GM23248 (cell line): ENCODE data around the gene CABP2. TPM values are rescaled to one million over a fixed set of nuclear protein-coding genes. Genes with fewer than 3 reads are reported as not detected.
"Not testable (repeated sequence)": the region's sequence is repeated elsewhere in the genome, so short reads cannot be mapped to it uniquely, and the experiment has no call there.

Experiments used
- DNase-seq: peaks from one replicate; pipeline ENCODE4 v3.0.0-alpha.2; 2015
- H2AFZ ChIP-seq: fragments of 200-600 bp; sonication (generic); 2 replicates; pipeline ENCODE4 v1.6.1; 2016; ENCODE audit warnings: antibody characterized with exemption
- H3F3A ChIP-seq: fragments of 200-600 bp; sonication (generic); 2 replicates; pipeline ENCODE4 v1.6.1; 2016; ENCODE audit warnings: mild to moderate bottlenecking, antibody characterized with exemption, mixed run types; ENCODE audit not compliant: insufficient read depth
- H3K27ac ChIP-seq: fragments of 200-600 bp; sonication (generic); 2 replicates; pipeline ENCODE4 v1.5.1; 2016; ENCODE audit warnings: mild to moderate bottlenecking
- H3K27me3 ChIP-seq: fragments of 200-600 bp; sonication (generic); replicated peaks from 2 replicates; pipeline ENCODE4 v1.6.1; 2016; ENCODE audit warnings: mild to moderate bottlenecking; ENCODE audit not compliant: insufficient read depth
- H3K36me3 ChIP-seq: fragments of 200-600 bp; sonication (generic); 2 replicates; pipeline ENCODE4 v1.6.1; 2016; ENCODE audit warnings: low read depth, mild to moderate bottlenecking
- H3K4me1 ChIP-seq: fragments of 200-600 bp; sonication (generic); 2 replicates; pipeline ENCODE4 v1.6.1; 2016; ENCODE audit warnings: mild to moderate bottlenecking; ENCODE audit not compliant: insufficient read depth
- H3K4me2 ChIP-seq: fragments of 200-600 bp; sonication (generic); one replicate; pipeline ENCODE4 v1.6.1; 2016; ENCODE audit warnings: mild to moderate bottlenecking; ENCODE audit not compliant: unreplicated experiment
- H3K4me3 ChIP-seq: fragments of 200-600 bp; sonication (generic); 2 replicates; pipeline ENCODE4 v1.5.1; 2016; ENCODE audit warnings: mild to moderate bottlenecking
- H3K79me2 ChIP-seq: fragments of 200-600 bp; sonication (generic); 2 replicates; pipeline ENCODE4 v1.6.1; 2016; ENCODE audit warnings: mild to moderate bottlenecking; ENCODE audit not compliant: insufficient read depth
- H3K9ac ChIP-seq: fragments of 200-600 bp; sonication (generic); 2 replicates; pipeline ENCODE4 v1.6.1; 2016; ENCODE audit warnings: mild to moderate bottlenecking
- H3K9me2 ChIP-seq: fragments of 200-600 bp; sonication (generic); 2 replicates; pipeline ENCODE4 v1.6.1; 2016; ENCODE audit warnings: mixed run types, mild to moderate bottlenecking, moderate library complexity; ENCODE audit not compliant: insufficient read depth
- H3K9me3 ChIP-seq: fragments of 200-600 bp; sonication (generic); one replicate; pipeline ENCODE4 v1.6.1; 2017; ENCODE audit warnings: low read depth
- H4K20me1 ChIP-seq: fragments of 200-600 bp; sonication (generic); 2 replicates; pipeline ENCODE4 v1.6.0; 2016; ENCODE audit not compliant: insufficient read depth
- EZH2 ChIP-seq: fragments of 200-600 bp; sonication (generic); IDR thresholded peaks from 2 replicates; pipeline ENCODE4 v1.6.1; 2018; ENCODE audit warnings: antibody characterized with exemption, mild to moderate bottlenecking; ENCODE audit not compliant: insufficient read depth, poor library complexity, severe bottlenecking
- EZH2phosphoT487 ChIP-seq: fragments of 200-600 bp; sonication (generic); IDR thresholded peaks from 2 replicates; pipeline ENCODE4 v1.6.1; 2018; ENCODE audit warnings: antibody characterized with exemption, moderate library complexity, mild to moderate bottlenecking, low read depth; ENCODE audit not compliant: insufficient read depth
- WGBS, 2 experiments: methylation state at CpG; one replicate each; pipeline ENCODE4 v1.1.6; 2015 to 2017; ENCODE audit warnings: low lambda C conversion rate in 2 of 2, low coverage in 1 of 2; ENCODE audit errors: missing lambda C conversion rate in 2 of 2; 5-methylcytosine and 5-hydroxymethylcytosine counted together
- in situ Hi-C: fragments of 300-500 bp; cut with MboI; formaldehyde crosslinking; loops from 2 replicates; pipeline ENCODE4 v1.15.0; 2020
- polyA plus RNA-seq: library from polyadenylated mRNA; unstranded; fragments of >200 nt; fragmentation: Nextera tagmentation; extraction: Ambion mirVana; gene quantifications from 2 replicates; pipeline ENCODE4 v1.2.1, GENCODE V29; 2016
- total RNA-seq: library from RNA; depleted of rRNA; stranded (reverse); fragments of >200 nt; shearing (Covaris generic); gene quantifications from 2 replicates; pipeline ENCODE4 v1.2.3, GENCODE V29; 2014

The CABP2 gene
- total and polyA plus RNA-seq, 2 experiments from 2014 or later, result not detected

DNA sequence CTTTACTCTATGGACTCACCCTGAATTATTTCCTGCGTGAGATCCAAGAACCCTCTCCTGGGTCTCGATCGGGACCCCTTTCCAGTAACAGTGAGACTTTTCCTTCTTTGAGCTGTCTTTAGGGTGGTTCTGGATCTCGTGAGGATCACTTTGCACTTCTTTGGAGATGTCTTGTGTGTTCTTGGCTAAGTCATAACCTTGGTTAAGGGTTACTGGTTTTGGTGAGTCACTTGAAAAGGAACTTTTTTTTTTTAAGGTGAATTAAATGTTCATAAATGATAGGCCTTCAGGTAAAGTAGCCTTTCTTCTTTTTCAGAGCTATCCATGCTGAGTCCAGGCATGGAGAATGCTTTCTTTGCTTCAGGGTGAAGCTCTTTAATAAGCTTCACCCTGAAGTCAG is 41.0 kb upstream of the CABP2 start:
- H3K27me3 ChIP-seq, result 0 out of 2 replicates have a peak, but pooled peaks cover 8% of the 10 kb centered on the region
- TF ChIP-seq EZH2 (no peak), EZH2phosphoT487 (no peak)
- H3F3A ChIP-seq, result no peaks in the 10 kb centered on the region
- no peaks in the 10 kb centered on the region for H3K9me2 ChIP-seq
- H3K9me3 ChIP-seq, result no peaks in the 10 kb centered on the region
- no peak overlapping the region for H3K4me3 ChIP-seq
- H3K36me3 ChIP-seq, result no peaks in the 10 kb centered on the region
- H3K27ac ChIP-seq, result 0 out of 2 replicates have a peak overlapping the region, but pooled peaks have one; percentile 9
- no peak overlapping the region for H2AFZ ChIP-seq
- H3K4me2 ChIP-seq, result peak overlapping the region; percentile 38
- in situ Hi-C loops, result no loop called here
- DNase-seq, result peak; percentile 45
- H3K9ac ChIP-seq, result no peak overlapping the region
- H4K20me1 ChIP-seq, result no peaks in the 10 kb centered on the region
- 68 to 73% methylated on average over 4 of the region's 4 CpGs for WGBS, 2 experiments
- H3K4me1 ChIP-seq, result peaks cover 19% of the 10 kb centered on the region
- no peaks in the 10 kb centered on the region for H3K79me2 ChIP-seq

GRCh38 chr11:67563705-67564114 is 40.5 kb upstream of the CABP2 start:
- in situ Hi-C loops, H3K9me2 ChIP-seq, H3K9ac ChIP-seq, H3K9me3 ChIP-seq, H4K20me1 ChIP-seq, H2AFZ ChIP-seq, H3K79me2 ChIP-seq, H3K4me3 ChIP-seq, H3F3A ChIP-seq, H3K36me3 ChIP-seq, H3K27me3 ChIP-seq: not testable (repeated sequence)
- H3K27ac ChIP-seq, result 0 out of 2 replicates have a peak overlapping the region, but pooled peaks have one; percentile 9
- WGBS, 2 experiments, result 46 to 53% methylated on average over 11 of the region's 11 CpGs
- H3K4me2 ChIP-seq, result peak overlapping the region; percentile 38
- H3K4me1 ChIP-seq, result peaks cover 20% of the 10 kb centered on the region
- DNase-seq, result peak; percentile 85

DNA sequence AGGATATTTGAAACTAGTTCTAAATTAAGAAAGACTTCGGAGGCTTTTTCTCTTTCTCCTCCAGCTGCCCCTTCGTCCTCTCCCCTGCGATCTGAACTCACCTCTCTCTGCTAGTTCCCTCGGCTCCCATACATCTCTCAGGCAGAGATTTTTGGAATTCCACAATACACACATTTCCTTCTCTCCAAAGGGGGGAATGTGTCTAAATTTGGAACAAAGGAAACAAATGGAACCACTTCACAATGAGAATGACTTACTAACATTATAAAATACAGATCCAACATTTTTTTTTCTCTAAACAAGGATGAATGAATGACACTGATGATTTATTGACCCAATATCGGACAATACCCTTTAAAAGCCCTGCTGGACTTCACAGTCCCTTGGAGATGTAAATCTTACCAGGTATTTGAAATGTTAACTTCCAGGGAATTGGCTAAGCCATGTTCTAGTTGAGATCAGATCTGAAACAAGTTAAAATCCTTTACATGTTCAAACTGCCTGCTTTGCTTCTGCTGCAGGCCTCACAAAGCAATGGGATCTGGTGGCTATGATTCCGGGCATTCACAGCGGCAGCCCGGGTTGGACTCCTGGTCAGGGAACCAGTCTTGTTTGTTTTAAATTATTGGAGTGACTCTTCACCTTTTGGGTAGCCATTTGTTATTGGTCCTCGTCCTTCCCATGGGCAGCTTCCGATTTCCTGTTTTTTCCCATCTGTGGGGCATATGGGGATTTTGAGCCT is 39.9 kb upstream of the CABP2 start:
- H3K4me1 ChIP-seq, result peaks cover 21% of the 10 kb centered on the region
- TF ChIP-seq EZH2phosphoT487 (no peak), EZH2 (no peak)
- no peaks in the 10 kb centered on the region for H3K36me3 ChIP-seq
- no peak overlapping the region for H2AFZ ChIP-seq
- H4K20me1 ChIP-seq, result no peaks in the 10 kb centered on the region
- WGBS, 2 experiments, result 48 to 53% methylated on average over 10 of the region's 10 CpGs
- DNase-seq, result no peak
- no peak overlapping the region for H3K9ac ChIP-seq
- H3K27ac ChIP-seq, result no peak overlapping the region
- in situ Hi-C loops, result no loop called here
- no peaks in the 10 kb centered on the region for H3K9me2 ChIP-seq
- 0 out of 2 replicates have a peak, but pooled peaks cover 8% of the 10 kb centered on the region for H3K27me3 ChIP-seq
- no peak overlapping the region for H3K4me3 ChIP-seq
- H3K9me3 ChIP-seq, result no peaks in the 10 kb centered on the region
- H3K79me2 ChIP-seq, result no peaks in the 10 kb centered on the region
- H3K4me2 ChIP-seq, result peak overlapping the region; percentile 38
- H3F3A ChIP-seq, result no peaks in the 10 kb centered on the region

- no peak overlapping the region for H3K9ac ChIP-seq
- no peak overlapping the region for H3K4me2 ChIP-seq
- WGBS, 2 experiments, result 68 to 80% methylated on average over 10 of the region's 10 CpGs
These were observed 38.8 kb upstream of the CABP2 start for GRCh38 chr11:67561971-67562619.

More at GRCh38 chr11:67561971-67562619, 38.8 kb upstream of the CABP2 start:
- 0 out of 2 replicates have a peak, but pooled peaks cover 8% of the 10 kb centered on the region for H3K27me3 ChIP-seq
- no peaks in the 10 kb centered on the region for H3K9me2 ChIP-seq
- H3K27ac ChIP-seq, result no peak overlapping the region
- no peak overlapping the region for H2AFZ ChIP-seq
- H3K79me2 ChIP-seq, result no peaks in the 10 kb centered on the region
- no peaks in the 10 kb centered on the region for H4K20me1 ChIP-seq
- DNase-seq, result peak; percentile 19
- no peaks in the 10 kb centered on the region for H3K36me3 ChIP-seq
- peaks cover 21% of the 10 kb centered on the region for H3K4me1 ChIP-seq
- TF ChIP-seq EZH2phosphoT487, result no peak
- no peak for TF ChIP-seq EZH2
- in situ Hi-C loops, result no loop called here
- H3K4me3 ChIP-seq, result no peak overlapping the region
- H3F3A ChIP-seq, result no peaks in the 10 kb centered on the region
- no peaks in the 10 kb centered on the region for H3K9me3 ChIP-seq
